SK-N-SH treated with all-trans-retinoic acid at 6 μM for 48 hours (cell line): ENCODE data around the gene BMP6.

ENCODE experiments used
- ARNTL ChIP-seq: fragments of 450-650 bp; formaldehyde crosslinking; IDR thresholded peaks from 2 replicates; pipeline ENCODE4 v1.5.0; 2020; ENCODE audit warnings: low read depth, mild to moderate bottlenecking, moderate library complexity, borderline replicate concordance
- BACH2 ChIP-seq: fragments of 250-450 bp; sonication (Bioruptor Pico); IDR thresholded peaks from 2 replicates; pipeline ENCODE4 v1.9.0; 2021; ENCODE audit warnings: mild to moderate bottlenecking, borderline replicate concordance
- ESRRG ChIP-seq: fragments of 250-450 bp; sonication (Bioruptor Pico); IDR thresholded peaks from 2 replicates; pipeline ENCODE4 v1.6.1; 2021; ENCODE audit warnings: mild to moderate bottlenecking
- GLIS3 ChIP-seq: fragments of 250-450 bp; sonication (Bioruptor Pico); IDR thresholded peaks from 2 replicates; pipeline ENCODE4 v1.5.0; 2020; ENCODE audit warnings: mild to moderate bottlenecking, moderate library complexity
- PATZ1 ChIP-seq: fragments of 250-450 bp; sonication (Bioruptor Pico); IDR thresholded peaks from 2 replicates; pipeline ENCODE4 v1.8.0; 2020; ENCODE audit warnings: mild to moderate bottlenecking, moderate library complexity, borderline replicate concordance
- TSHZ2 ChIP-seq: fragments of 250-450 bp; sonication (Bioruptor Pico); IDR thresholded peaks from 2 replicates; pipeline ENCODE4 v1.5.0; 2020; ENCODE audit warnings: mild to moderate bottlenecking, moderate library complexity
- ZFP30 ChIP-seq: fragments of 450-650 bp; formaldehyde crosslinking; IDR thresholded peaks from 2 replicates; pipeline ENCODE4 v1.5.0; 2022; ENCODE audit warnings: mild to moderate bottlenecking, moderate library complexity

GRCh38 chr6:7880718-7881107 is 154.8 kb downstream of the BMP6 start:
- no peak for TF ChIP-seq ARNTL (CRISPR knock-in tag)
- TF ChIP-seq PATZ1 (CRISPR knock-in tag) = no peak
- no peak for TF ChIP-seq GLIS3
- no peak for TF ChIP-seq BACH2 (CRISPR knock-in tag)
- TF ChIP-seq ESRRG (CRISPR knock-in tag) = no peak
- no peak for TF ChIP-seq TSHZ2
- TF ChIP-seq ZFP30 (CRISPR knock-in tag) = no peak
